ENCODE data around the gene TFDP2. TPM values are rescaled to one million over a fixed set of nuclear protein-coding genes. Genes with fewer than 3 reads are reported as not detected.

The TFDP2 gene
- total RNA-seq, 1 experiment from 2014 or later = 76.0 TPM

DNA sequence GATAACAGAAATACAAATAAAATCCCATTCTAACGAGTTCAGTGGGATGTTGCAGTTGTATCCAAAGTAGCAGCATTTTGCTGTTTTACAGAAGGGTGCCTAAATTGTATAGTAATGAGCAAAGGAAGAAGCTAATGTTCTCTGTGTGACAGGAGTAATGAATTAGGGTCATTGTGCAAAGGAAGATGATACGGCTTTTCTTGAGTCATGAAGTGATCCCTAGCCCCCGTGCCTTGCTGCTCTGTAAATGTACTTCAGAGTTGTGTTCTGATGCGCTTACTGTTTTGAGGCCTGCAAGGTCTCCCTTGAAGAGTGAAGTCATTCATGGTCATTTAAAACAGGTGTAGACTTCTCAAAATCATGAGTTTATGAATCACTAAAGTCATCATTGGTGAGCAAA is 235.0 kb downstream of the TFDP2 start:
- Histone ChIP-seq H2BK15ac (ENCODE audit: low read depth, low read length) (no peak overlapping the region), H2BK120ac (ENCODE audit: low read depth, low read length, poor library complexity, severe bottlenecking) (no peak overlapping the region), H3K23ac (ENCODE audit: insufficient read length, low read depth, low read length) (no peak overlapping the region), H3K9ac (ENCODE audit: extremely low read depth, insufficient read length, low read length) (no peak overlapping the region), H3K27me3 (ENCODE audit: insufficient read depth, low read length) (no peaks in the 10 kb centered on the region), H3T11ph (ENCODE audit: low read length) (no peak overlapping the region), H3K18ac (ENCODE audit: insufficient read length, low read depth, low read length) (no peak overlapping the region), H3K56ac (ENCODE audit: insufficient read length, low read depth, low read length) (no peak overlapping the region), H2AFZ (ENCODE audit: low read length) (no peak overlapping the region), H2BK12ac (ENCODE audit: insufficient read length, low read depth, low read length) (no peak overlapping the region), H3K4ac (ENCODE audit: low read depth, low read length) (no peak overlapping the region), H2AK5ac (ENCODE audit: insufficient read length, low read length) (no peak overlapping the region), H3K79me2 (ENCODE audit: insufficient read depth, low read length) (no peaks in the 10 kb centered on the region), H3K4me1 (ENCODE audit: insufficient read depth, low read length) (no peaks in the 10 kb centered on the region), H4K8ac (replicated peaks; ENCODE audit: insufficient read length, low read depth, low read length) (no peak overlapping the region), H3K23me2 (ENCODE audit: insufficient read length, low read depth, low read length, poor library complexity, severe bottlenecking) (no peaks in the 10 kb centered on the region), H4K91ac (ENCODE audit: insufficient read length, low read depth, low read length) (no peak overlapping the region), H3K4me2 (ENCODE audit: insufficient read depth, insufficient read length, low read length) (no peak overlapping the region), H2BK20ac (ENCODE audit: low read depth, low read length, poor library complexity, severe bottlenecking) (no peak overlapping the region), H3K79me1 (ENCODE audit: insufficient read depth, low read depth, low read length, poor library complexity, severe bottlenecking) (no peaks in the 10 kb centered on the region), H4K5ac (ENCODE audit: insufficient read length, low read depth, low read length) (no peak overlapping the region), H4K20me1 (ENCODE audit: control insufficient read depth, insufficient read depth, insufficient read length) (no peaks in the 10 kb centered on the region), H3K9me3 (ENCODE audit: control insufficient read depth, low read depth, low read length) (no peaks in the 10 kb centered on the region), H3K14ac (ENCODE audit: insufficient read depth, low read length) (no peak overlapping the region), H2BK5ac (ENCODE audit: insufficient read length, low read length) (no peak overlapping the region), H3K27ac (ENCODE audit: insufficient read length, low read depth, low read length) (no peak overlapping the region)
- WGBS (ENCODE audit: extremely low coverage, insufficient read length, low lambda C conversion rate) = no CpG with 5 or more reads among the region's 4 CpGs
- TF ChIP-seq, protein P1, sequence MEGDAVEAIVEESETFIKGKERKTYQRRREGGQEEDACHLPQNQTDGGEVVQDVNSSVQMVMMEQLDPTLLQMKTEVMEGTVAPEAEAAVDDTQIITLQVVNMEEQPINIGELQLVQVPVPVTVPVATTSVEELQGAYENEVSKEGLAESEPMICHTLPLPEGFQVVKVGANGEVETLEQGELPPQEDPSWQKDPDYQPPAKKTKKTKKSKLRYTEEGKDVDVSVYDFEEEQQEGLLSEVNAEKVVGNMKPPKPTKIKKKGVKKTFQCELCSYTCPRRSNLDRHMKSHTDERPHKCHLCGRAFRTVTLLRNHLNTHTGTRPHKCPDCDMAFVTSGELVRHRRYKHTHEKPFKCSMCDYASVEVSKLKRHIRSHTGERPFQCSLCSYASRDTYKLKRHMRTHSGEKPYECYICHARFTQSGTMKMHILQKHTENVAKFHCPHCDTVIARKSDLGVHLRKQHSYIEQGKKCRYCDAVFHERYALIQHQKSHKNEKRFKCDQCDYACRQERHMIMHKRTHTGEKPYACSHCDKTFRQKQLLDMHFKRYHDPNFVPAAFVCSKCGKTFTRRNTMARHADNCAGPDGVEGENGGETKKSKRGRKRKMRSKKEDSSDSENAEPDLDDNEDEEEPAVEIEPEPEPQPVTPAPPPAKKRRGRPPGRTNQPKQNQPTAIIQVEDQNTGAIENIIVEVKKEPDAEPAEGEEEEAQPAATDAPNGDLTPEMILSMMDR (conservative IDR thresholded peaks at IDR 0.05) = no peak
- Mint-ChIP-seq H3K36me3 (ENCODE audit: insufficient read depth in 1 of 3, low read depth in 3 of 3) (peaks cover 71 to 98% (median 85%) of the 10 kb centered on the region in 3 experiments), H3K27me3 (ENCODE audit: low read depth) (no peaks in the 10 kb centered on the region), H3K9me3 (peaks cover 12% of the 10 kb centered on the region in 2 experiments), H3K27ac (no peak overlapping the region), H3K4me3 (no peak overlapping the region), H3K4me1 (peaks cover 0 to 5% of the 10 kb centered on the region in 2 experiments; a peak in 1 of 4 replicates)
- no peak for DNase-seq
